Neural cell (in vitro differentiated cells): ENCODE measurements around the gene POLDIP3. TPM values are rescaled to one million over a fixed set of nuclear protein-coding genes. Genes with fewer than 3 reads are reported as not detected.

ENCODE experiments used
- H2AFZ ChIP-seq: fragments of 200-600, 300-800 bp; sonication (generic), shearing (Covaris generic); 2 replicates; pipeline ENCODE4 v1.6.0; 2014; ENCODE audit warnings: low read depth, mild to moderate bottlenecking, antibody characterized with exemption, low read length, moderate library complexity
- H3F3A ChIP-seq: fragments of 200-600 bp; shearing (Covaris generic); 2 replicates; pipeline ENCODE4 v1.6.1; 2016; ENCODE audit warnings: mild to moderate bottlenecking, moderate library complexity, mixed read lengths, antibody characterized with exemption, low read length; ENCODE audit not compliant: insufficient read depth, poor library complexity, severe bottlenecking
- H3K27ac ChIP-seq: fragments of 200-600, 300-800 bp; sonication (generic), shearing (Covaris generic); 2 replicates; pipeline ENCODE4 v1.5.1; 2014; ENCODE audit warnings: mild to moderate bottlenecking, low read length, moderate library complexity
- H3K27me3 ChIP-seq: fragments of 300-800, 200-600 bp; sonication (generic), shearing (Covaris generic); 2 replicates; pipeline ENCODE4 v1.6.0; 2014; ENCODE audit warnings: mild to moderate bottlenecking, low read depth, low read length, moderate library complexity; ENCODE audit not compliant: insufficient read depth
- H3K36me3 ChIP-seq: fragments of 300-800, 200-600 bp; sonication (generic), shearing (Covaris generic); 2 replicates; pipeline ENCODE4 v1.5.1; 2014; ENCODE audit warnings: mild to moderate bottlenecking, antibody characterized with exemption, low read length, moderate library complexity; ENCODE audit not compliant: insufficient read depth
- H3K4me2 ChIP-seq: fragments of 300-800, 200-600 bp; sonication (generic), shearing (Covaris generic); 2 replicates; pipeline ENCODE4 v1.6.0; 2014; ENCODE audit warnings: mild to moderate bottlenecking, low read length
- H3K4me3 ChIP-seq: fragments of 300-800, 200-600 bp; sonication (generic), shearing (Covaris generic); 2 replicates; pipeline ENCODE4 v1.5.1; 2014; ENCODE audit warnings: mild to moderate bottlenecking, low read length, moderate library complexity
- H3K79me2 ChIP-seq: fragments of 200-600 bp; shearing (Covaris generic); replicated peaks from 2 replicates; pipeline ENCODE4 v1.6.0; 2014; ENCODE audit warnings: mild to moderate bottlenecking, low read length, moderate library complexity; ENCODE audit not compliant: insufficient read depth
- H3K9ac ChIP-seq: fragments of 300-800, 200-600 bp; sonication (generic), shearing (Covaris generic); 2 replicates; pipeline ENCODE4 v1.6.1; 2016; ENCODE audit warnings: mild to moderate bottlenecking, low read length, mixed read lengths
- H3K9me2 ChIP-seq: fragments of 200-600 bp; shearing (Covaris generic); 2 replicates; pipeline ENCODE4 v1.6.1; 2016; ENCODE audit warnings: mild to moderate bottlenecking, low read length, mixed read lengths; ENCODE audit not compliant: insufficient read depth
- H3K9me3 ChIP-seq: fragments of 200-600, 300-800 bp; sonication (generic), shearing (Covaris generic); 2 replicates; pipeline ENCODE4 v1.6.1; 2016; ENCODE audit warnings: mild to moderate bottlenecking, mixed run types, low read length, moderate library complexity, mixed read lengths
- H4K20me1 ChIP-seq: fragments of 200-600 bp; shearing (Covaris generic); 2 replicates; pipeline ENCODE4 v1.6.1; 2016; ENCODE audit warnings: mild to moderate bottlenecking, mixed run types; ENCODE audit not compliant: insufficient read depth
- CTCF ChIP-seq: fragments of 450-650 bp; IDR thresholded peaks from 2 replicates; pipeline ENCODE4 v1.5.1; 2014; ENCODE audit warnings: antibody characterized with exemption, mild to moderate bottlenecking, moderate library complexity; ENCODE audit not compliant: poor library complexity, severe bottlenecking
- EP300 ChIP-seq: fragments of 450-650 bp; conservative IDR thresholded peaks from 2 replicates; pipeline ENCODE4 v1.6.1; 2014; ENCODE audit warnings: antibody characterized with exemption, mild to moderate bottlenecking, moderate library complexity; ENCODE audit not compliant: poor library complexity, severe bottlenecking
- EZH2 ChIP-seq: fragments of 200-600, 300-800 bp; shearing (Covaris generic), sonication (generic); IDR thresholded peaks from 2 replicates; pipeline ENCODE4 v1.6.1; 2014; ENCODE audit warnings: antibody characterized with exemption, low read length, borderline replicate concordance, mild to moderate bottlenecking; ENCODE audit not compliant: insufficient read depth, poor library complexity, severe bottlenecking
- MXI1 ChIP-seq: fragments of 450-650 bp; conservative IDR thresholded peaks from 2 replicates; pipeline ENCODE4 v1.6.1; 2014; ENCODE audit warnings: antibody characterized with exemption, mild to moderate bottlenecking; ENCODE audit not compliant: poor library complexity, severe bottlenecking
- POLR2AphosphoS5 ChIP-seq: IDR thresholded peaks from 2 replicates; pipeline ENCODE4 v1.6.1; 2012
- RAD21 ChIP-seq: fragments of 450-650 bp; conservative IDR thresholded peaks from 2 replicates; pipeline ENCODE4 v1.6.1; 2014; ENCODE audit warnings: antibody characterized with exemption, mild to moderate bottlenecking, moderate library complexity
- REST ChIP-seq: IDR thresholded peaks from 2 replicates; pipeline ENCODE4 v1.6.1; 2012; ENCODE audit warnings: borderline replicate concordance
- SMC3 ChIP-seq: fragments of 450-650 bp; conservative IDR thresholded peaks from 2 replicates; pipeline ENCODE4 v1.6.1; 2014; ENCODE audit warnings: antibody characterized with exemption, mild to moderate bottlenecking, moderate library complexity; ENCODE audit not compliant: poor library complexity
- TAF1 ChIP-seq: IDR thresholded peaks from 2 replicates; pipeline ENCODE4 v1.6.1; 2012; ENCODE audit warnings: low read depth
- polyA plus RNA-seq: library from polyadenylated mRNA; depleted of rRNA; stranded (reverse); fragments of >200 nt; gene quantifications from 2 replicates; pipeline ENCODE4 v1.2.3, GENCODE V29; 2014

The POLDIP3 gene
- polyA plus RNA-seq, 1 donor from 2014 or later = 56.9 TPM

- no peaks in the 10 kb centered on the region for H3K36me3 ChIP-seq
- no peak overlapping the region for H3K4me3 ChIP-seq
- H3K9ac ChIP-seq = no peak overlapping the region
- H4K20me1 ChIP-seq = no peaks in the 10 kb centered on the region
- no peaks in the 10 kb centered on the region for H3F3A ChIP-seq
- no peak overlapping the region for H3K27ac ChIP-seq
- no peak overlapping the region for H3K4me2 ChIP-seq
- no peaks in the 10 kb centered on the region for H3K9me3 ChIP-seq
- H3K79me2 ChIP-seq = peaks cover 8% of the 10 kb centered on the region
- no peaks in the 10 kb centered on the region for H3K27me3 ChIP-seq
- no peaks in the 10 kb centered on the region for H3K9me2 ChIP-seq
- no peak overlapping the region for H2AFZ ChIP-seq
- TF ChIP-seq EZH2 (no peak), CTCF (no peak), REST (no peak), POLR2AphosphoS5 (no peak), EP300 (no peak)
Measured at GRCh38 chr22:42641801-42642413, 27.2 kb upstream of the POLDIP3 start.

- Histone ChIP-seq H3F3A (no peaks in the 10 kb centered on the region), H3K79me2 (peaks cover 8% of the 10 kb centered on the region), H3K9ac (no peak overlapping the region), H3K27me3 (no peaks in the 10 kb centered on the region), H3K27ac (no peak overlapping the region), H4K20me1 (no peaks in the 10 kb centered on the region), H3K4me2 (no peak overlapping the region), H3K9me3 (no peaks in the 10 kb centered on the region), H3K4me3 (no peak overlapping the region), H3K9me2 (no peaks in the 10 kb centered on the region), H3K36me3 (no peaks in the 10 kb centered on the region), H2AFZ (no peak overlapping the region)
- no peak for TF ChIP-seq EZH2
- no peak for TF ChIP-seq RAD21
- no peak for TF ChIP-seq SMC3
- TF ChIP-seq MXI1 = no peak
- no peak for TF ChIP-seq REST
- no peak for TF ChIP-seq TAF1
- TF ChIP-seq POLR2AphosphoS5 = no peak
- TF ChIP-seq EP300 = no peak
- TF ChIP-seq CTCF = no peak
Measured at GRCh38 chr22:42639541-42640241, 25.0 kb upstream of the POLDIP3 start.
